Activated CD4-positive, alpha-beta T cell treated with anti-CD3 and anti-CD28 coated beads for 1 hour (primary cell): Measurements from ENCODE around the gene HIF1AN.
"Not testable (repeated sequence)": the region's sequence is repeated elsewhere in the genome, so short reads cannot be mapped to it uniquely, and the experiment has no call there.

Experiments
- DNase-seq: peaks from one replicate; pipeline ENCODE4 v3.0.0-alpha.2; 2020

Gene HIF1AN

GRCh38 chr10:100567826-100568225, 32.1 kb downstream of the HIF1AN start:
- DNase-seq = no peak

- no peak for DNase-seq
Observed at GRCh38 chr10:100568912-100569311, 33.2 kb downstream of the HIF1AN start.

- no peak for DNase-seq
Observed at GRCh38 chr10:100569687-100570481, 34.1 kb downstream of the HIF1AN start.

- DNase-seq = no peak
Observed at GRCh38 chr10:100570506-100570905, 34.8 kb downstream of the HIF1AN start.

- DNase-seq = no peak
Observed at GRCh38 chr10:100571084-100571856, 35.5 kb downstream of the HIF1AN start.

- not testable (repeated sequence) for DNase-seq
Observed at GRCh38 chr10:100575146-100575545, 39.4 kb downstream of the HIF1AN start.

- DNase-seq = no peak
Observed at GRCh38 chr10:100575585-100576281, 40.0 kb downstream of the HIF1AN start.

GRCh38 chr10:100576282-100576635, 40.5 kb downstream of the HIF1AN start:
- DNase-seq = no peak

GRCh38 chr10:100579261-100580090, 43.7 kb downstream of the HIF1AN start:
- no peak for DNase-seq

- DNase-seq = no peak
Observed at GRCh38 chr10:100586959-100587358, 51.2 kb downstream of the HIF1AN start.

- no peak for DNase-seq
Observed at GRCh38 chr10:100598166-100598565, 62.4 kb downstream of the HIF1AN start.

- no peak for DNase-seq
Observed at GRCh38 chr10:100600218-100600617, 64.5 kb downstream of the HIF1AN start.

- no peak for DNase-seq
Observed at GRCh38 chr10:100607439-100607838, 71.7 kb downstream of the HIF1AN start.
